Thyroid gland (tissue), 4 donors: ENCODE measurements around the gene ORM2.

ENCODE experiments used
- CTCF ChIP-seq, 6 experiments: fragments of 200-600 bp in 3 of 6; fragments of 450-650 bp in 3 of 6; sonication (generic) in 3 of 6; IDR thresholded peaks; one replicate each; pipeline ENCODE4 v1.5.1; 2016 to 2019; ENCODE audit warnings: antibody characterized with exemption in 6 of 6, mild to moderate bottlenecking in 2 of 6, inconsistent platforms in 1 of 6, moderate library complexity in 1 of 6
- POLR2A ChIP-seq, 2 donors: fragments of 450-650 bp; IDR thresholded peaks; one replicate each; pipeline ENCODE4 v1.6.1; 2017; ENCODE audit warnings: antibody characterized with exemption in 2 of 2, mild to moderate bottlenecking in 2 of 2, moderate library complexity in 1 of 2

DNA sequence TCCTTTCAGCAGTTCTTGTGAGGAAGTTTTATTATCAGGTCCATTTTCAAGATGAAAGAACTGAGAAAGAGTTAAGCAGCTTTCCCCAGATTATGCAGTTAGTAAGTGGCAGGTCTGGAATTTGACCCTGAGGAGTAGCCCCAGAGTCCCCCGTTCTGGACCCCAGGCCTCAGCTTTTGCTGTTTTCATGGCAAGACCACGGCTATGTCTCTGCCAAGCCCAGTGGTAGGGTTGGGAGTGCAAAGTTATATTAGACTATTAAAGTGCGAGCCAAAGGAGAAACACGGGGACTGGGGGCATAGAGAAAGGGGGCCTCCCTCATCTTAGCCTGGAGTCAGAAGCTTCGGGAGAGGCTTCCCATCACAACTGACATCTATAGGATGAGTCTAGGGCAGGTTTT lies 26.1 kb upstream of the ORM2 start:
- TF ChIP-seq POLR2A (IDR thresholded peaks at IDR 0.05), result no peak
- TF ChIP-seq CTCF (IDR thresholded peaks at IDR 0.05), result no peak
